Gastroesophageal sphincter (tissue), 2 donors: ENCODE results near the gene PRR15.

ENCODE experiments used
- POLR2A ChIP-seq, 2 donors: fragments of 450-650 bp; IDR thresholded peaks; one replicate each; pipeline ENCODE4 v1.6.1; 2017; ENCODE audit warnings: antibody characterized with exemption in 2 of 2, mild to moderate bottlenecking in 2 of 2, moderate library complexity in 1 of 2
- POLR2AphosphoS5 ChIP-seq: sonication (generic); formaldehyde crosslinking; IDR thresholded peaks from one replicate; pipeline ENCODE4 v1.6.1; 2017; ENCODE audit warnings: antibody characterized with exemption

GRCh38 chr7:29557954-29558353, 5.7 kb upstream of the PRR15 start:
- TF ChIP-seq POLR2AphosphoS5 (no peak), POLR2A (IDR thresholded peaks at IDR 0.05) (no peak)
